ENCODE results near the gene NTPCR.

DNA sequence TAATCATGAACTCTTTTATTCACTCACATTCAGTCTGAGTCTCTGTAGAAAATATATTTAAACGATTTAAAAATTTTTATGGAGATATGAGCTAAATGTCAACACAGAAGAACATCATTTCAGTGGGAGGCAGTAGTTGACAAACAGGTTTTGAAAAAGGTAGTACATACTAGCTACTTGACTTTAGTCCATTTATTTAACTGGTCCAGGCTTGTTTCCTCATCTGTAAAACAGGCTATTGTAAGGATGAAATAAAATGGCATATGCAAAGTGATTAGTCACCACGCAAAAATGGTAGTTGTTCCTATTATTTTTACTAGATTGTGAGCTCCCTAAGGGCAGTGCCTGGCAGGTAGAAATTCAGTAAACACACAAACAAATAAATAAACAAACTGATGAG is 75.2 kb downstream of the NTPCR start:
- TF ChIP-seq CTCF (IDR thresholded peaks at IDR 0.05) (no peak), POLR2AphosphoS5 (IDR thresholded peaks at IDR 0.05) (no peak)

Data from gastroesophageal sphincter (tissue), 3 donors.